Activated CD4-positive, CD25-positive, alpha-beta regulatory T cell treated with anti-CD3 and anti-CD28 coated beads, Interleukin-2, amount 50 U/mL, for 16 hours (primary cell): ENCODE data around the gene CRHBP.
"Not testable (repeated sequence)": the region's sequence is repeated elsewhere in the genome, so short reads cannot be mapped to it uniquely, and the experiment has no call there.

Source experiments
- DNase-seq: peaks from one replicate; pipeline ENCODE4 v3.0.0-alpha.2; 2020; ENCODE audit warnings: low read depth, low spot score

The CRHBP gene

DNA sequence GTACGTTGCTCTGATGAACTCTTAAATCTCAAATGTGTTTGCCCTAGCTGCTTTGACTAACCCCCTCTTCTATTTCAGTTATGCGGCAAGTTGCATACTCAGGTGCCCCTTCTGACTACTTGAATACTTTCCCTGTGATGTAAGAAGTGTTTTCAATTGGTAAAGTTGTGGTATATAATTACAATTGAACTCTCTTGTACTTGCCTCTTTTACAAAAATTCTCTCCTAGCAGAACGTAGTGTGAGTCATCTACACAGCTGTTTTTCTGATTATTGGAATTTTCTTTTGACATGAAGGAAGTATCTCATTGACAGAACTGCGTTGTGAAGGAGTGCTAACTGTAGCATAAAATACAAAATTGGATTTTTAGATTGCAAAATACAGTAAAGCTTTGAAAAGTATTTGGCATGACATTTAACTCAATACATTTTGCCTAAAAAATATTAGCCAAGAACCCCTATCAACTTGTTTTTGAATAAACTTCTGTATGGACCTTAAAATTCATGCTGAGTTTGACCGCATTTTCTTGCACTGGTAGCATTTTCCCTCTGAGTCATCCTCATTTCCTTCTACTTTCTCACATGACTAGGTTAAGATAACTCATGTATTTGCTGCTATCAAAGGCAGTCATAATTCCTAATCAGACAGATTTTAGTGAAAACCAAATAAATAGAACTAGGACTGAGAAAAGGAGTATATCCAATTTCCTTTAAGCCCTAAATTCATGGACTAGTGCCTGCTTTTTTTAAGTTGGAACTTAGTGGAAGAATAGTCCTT is 6.3 kb downstream of the CRHBP start:
- DNase-seq, result no peak

DNA sequence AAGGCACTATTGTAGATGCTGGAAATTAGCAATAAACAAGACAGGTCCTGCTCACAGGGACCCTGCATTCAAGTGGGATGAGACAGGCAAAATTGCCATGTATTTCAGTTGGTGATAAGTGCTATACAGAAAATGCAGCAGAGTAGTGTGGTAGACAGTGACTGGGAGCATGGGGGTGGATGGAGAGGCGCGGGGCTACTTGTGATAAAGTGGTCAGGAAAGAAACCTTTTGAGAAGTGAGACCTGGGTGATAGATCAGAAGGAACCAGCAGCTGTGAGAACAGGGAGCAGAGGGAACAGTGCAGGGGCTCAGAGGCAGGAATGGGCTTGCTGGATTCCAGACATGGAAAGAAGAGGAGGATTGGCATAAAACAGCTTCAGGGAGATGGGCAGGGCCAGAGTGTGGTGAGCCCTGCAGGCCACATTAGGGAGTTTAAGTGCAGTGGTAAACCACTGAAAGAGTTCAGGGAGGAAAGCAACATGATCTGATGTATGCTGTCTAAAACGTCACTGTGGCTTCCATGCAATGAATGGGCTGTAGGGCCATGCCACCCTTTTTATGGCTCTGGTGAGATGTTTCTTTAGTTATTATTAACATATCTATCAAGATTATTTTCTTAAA is 7.3 kb downstream of the CRHBP start:
- DNase-seq, result no peak

DNA sequence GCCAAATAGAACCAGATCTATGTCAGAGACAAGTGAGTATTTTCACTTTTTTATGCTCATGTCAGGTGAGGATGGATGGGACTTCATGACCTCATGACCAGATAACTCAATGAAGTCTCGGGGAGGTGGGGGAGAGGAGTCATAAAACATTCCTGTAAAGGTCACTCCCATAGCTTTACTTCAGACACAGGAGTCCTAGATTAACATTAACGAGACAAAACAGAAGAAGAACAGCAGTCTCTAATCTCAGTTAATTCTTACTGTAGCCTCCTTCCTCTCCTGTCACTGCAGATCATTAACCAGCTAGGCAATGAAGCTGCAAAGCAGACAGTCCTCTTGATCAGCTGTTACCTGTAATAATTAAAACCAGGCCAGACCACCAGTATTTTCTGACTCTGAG is 11.2 kb downstream of the CRHBP start:
- no peak for DNase-seq

DNA sequence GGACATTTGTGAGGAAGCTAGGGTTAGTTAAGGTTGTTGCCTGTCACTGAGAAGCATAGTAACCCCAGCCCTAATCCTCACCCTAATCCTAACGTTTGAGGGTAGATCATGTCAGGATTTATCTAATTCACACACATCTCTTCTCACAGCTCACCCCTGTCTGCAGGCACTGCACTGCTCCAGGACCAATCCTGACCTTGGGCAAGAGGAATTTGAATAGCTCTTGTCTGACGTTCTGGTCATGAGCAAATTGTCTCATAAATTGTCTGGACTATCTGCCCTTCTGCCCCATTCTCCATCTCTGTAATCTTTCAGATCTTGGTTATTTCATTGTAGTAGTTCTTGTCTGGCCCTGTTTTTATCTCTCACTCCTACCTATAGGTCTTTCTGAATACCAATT is 18.7 kb downstream of the CRHBP start:
- no peak for DNase-seq

DNA sequence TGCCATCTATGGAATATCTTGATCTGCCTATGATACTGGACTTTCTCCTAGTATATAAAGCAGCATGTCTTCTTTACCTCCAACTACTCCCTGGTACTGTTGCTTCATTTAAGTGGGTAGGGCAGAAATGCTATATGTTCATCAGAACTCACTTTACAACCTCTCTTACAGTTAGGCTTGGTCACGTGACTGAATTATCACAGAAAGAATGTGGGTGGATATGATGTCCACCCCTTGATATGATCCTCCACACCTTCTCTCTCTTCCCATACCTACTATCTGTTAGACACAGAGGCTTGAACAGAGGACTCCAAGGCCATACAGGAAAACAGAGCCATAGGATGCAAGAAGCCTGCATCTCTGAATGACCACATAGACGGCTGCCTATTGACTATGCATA is 19.8 kb downstream of the CRHBP start:
- DNase-seq, result no peak

DNA sequence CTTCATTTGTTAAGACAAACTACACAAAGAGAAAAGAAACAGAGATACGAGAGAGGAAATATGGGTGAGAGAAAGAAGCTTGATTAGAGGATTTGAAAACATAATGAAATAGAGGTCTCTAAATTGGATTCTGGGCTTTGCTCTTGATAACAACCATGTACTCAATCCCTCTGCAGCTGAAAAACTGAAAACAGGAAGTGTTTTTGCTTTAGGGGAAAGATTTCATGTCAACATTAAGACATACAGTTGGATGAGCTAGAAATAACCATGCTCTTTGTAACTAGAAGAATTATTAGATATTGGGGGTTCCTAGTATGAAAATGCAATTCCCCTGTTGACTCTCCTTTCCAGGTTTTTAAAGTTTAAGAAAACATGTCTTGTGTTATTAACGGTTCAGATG is 21.9 kb downstream of the CRHBP start:
- no peak for DNase-seq

DNA sequence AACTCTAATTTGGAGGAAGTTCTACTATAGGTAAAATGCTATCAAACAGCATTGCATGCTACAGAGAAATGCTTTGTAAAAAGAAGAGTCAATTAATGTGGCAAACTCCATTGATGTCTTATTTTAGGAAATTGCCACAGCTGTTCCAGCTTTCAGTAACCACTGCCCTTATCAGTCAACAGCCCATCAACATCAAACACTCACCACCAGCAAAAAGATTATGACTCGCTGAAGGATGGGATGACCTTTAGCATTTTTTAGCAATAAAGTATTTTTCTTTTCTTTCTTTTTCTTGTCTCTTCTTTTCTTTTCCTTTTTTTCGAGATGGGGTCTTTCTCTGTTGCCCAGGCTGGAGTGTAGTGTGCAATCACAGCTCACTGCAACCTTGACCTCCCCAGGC is 26.0 kb downstream of the CRHBP start:
- DNase-seq, result no peak

DNA sequence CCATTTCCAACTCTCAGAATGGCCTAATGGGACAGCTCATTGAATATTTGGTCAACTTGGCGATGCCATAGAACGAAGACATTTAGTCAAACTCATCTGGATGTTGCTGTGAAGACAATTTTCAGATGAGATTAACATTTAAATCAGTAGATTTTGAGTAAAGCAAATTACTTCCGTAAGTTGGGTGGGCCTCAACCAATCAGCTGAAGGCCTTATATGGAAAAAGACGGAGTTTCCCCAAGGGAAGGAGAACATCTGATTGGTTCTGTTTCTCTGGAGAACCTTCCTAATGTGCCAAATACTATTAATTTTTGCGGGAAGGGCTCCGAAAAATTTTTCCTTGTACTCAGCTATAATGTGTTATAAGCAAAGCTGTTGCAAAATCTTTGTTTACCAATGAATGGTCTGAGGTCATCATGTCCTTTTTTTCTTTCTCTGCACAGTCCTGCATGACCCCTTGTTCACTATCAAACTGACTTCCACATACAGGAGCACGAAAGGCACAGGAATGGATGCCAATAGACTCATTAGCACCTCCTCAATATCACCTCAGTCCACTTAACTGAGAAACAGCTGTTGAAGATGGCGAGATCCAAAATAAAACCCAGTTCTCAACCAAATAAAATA is 27.8 kb downstream of the CRHBP start:
- DNase-seq, result no peak

DNA sequence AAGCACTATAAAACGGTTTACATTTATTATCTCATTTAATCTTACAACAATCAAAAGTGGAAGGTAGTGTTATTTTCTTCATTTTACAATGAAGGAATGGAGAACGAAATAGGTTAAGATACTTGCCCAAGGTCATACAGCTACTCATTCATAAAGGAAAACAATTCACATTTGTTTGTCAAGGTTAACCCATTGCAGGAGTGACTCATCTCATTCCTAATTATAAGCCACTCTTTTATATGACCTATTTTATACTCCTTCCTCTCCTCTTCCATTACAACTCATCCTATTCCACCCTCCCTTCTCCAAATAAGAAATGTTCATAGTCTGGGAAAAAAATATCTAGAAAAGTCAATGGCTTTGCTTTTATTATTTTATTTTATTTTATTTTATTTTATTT is 29.6 kb downstream of the CRHBP start:
- DNase-seq, result no peak

DNA sequence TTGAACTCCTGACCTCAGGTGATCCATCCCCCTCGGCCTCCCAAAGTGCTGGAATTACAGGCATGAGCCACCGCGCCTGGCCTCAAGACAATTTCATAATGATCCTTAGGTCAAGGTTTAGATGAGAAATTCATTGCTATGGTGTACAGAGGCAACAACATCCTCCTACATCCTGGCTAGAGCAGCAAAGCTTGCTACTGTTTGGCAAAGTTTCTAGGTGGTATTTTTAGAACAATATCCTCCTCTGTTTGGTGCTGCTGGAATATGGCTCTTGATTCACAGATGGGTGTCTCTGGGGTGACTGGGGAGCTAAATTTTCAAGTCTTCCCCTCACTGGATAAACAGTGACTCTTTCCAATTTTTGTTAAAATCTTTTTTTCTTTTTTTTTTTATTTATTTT is 30.6 kb downstream of the CRHBP start:
- no peak for DNase-seq

DNA sequence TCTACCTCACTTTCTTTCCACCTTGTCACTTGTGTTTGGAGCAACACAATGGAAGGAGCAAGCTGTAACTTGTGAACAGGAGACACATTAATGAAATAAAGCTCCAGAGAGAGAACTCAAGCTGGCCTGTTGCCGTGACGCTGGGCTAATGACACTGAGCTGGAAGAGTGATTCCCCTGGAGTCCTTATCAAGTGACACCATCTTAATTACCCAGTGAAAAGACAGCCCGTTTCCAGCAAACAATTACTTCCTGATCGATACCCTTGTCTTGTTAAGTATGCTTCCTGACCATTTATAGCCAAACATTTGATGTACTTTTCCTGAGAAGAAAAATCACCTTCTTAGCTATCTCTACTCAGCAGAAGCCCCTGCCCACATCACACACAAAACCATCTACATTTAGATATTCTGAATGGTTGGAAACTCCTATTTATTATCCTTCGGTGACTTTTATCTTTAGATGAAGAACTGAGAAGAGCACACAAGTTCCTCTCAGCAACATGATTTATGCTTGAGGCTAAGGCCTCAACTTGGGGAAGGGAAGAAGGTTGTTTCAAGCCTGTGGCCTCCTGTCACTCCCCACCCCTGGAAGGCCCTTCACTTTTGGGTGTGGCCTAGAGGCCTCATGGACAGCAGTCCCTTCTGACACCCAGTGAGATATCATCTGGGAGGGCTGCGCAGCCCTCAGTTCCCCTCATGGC is 34.1 kb downstream of the CRHBP start:
- no peak for DNase-seq

DNA sequence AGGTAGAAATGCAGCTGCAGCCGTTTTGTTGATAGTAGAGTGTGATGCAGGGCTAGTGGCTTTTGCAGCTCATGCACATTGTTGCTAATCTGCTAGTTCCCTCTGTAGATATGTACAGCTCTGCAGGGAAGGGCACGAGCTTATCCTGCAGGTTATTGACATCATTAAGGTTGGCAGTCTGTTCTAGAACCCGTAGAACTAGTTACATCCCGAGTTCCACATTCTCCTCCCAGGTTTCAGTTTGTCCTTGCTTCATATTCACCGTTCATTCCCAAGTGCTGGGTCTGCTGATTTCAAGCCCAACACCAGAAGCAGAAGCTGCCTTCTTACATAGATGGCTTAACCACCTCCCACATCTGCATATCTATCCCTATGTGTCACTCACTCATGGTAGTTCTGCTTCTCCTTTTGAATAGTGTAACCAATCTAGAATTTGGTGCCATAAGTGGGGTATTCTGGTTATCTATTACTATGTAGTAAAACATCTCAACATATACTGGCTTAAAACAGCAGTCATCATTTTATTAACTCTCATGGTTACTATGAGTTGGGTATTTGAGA is 38.1 kb downstream of the CRHBP start:
- no peak for DNase-seq

DNA sequence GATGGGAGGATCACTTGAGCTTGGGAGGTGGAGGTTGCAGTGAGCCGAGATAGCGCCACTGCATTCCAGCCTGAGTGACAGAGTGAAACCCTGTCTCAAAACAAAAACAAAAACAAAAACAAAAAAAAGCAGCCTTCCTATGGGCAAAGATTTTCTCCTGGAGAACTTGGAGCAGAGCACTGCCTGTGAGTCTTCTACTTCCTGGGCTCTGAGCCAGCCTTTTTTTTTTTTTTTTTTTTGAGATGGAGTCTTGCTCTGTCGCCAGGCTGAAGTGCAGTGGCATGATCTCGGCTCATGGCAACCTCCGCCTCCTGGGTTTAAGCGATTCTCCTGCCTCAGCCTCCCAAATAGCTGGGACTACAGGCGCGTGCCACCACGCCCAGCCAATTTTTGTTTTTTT is 40.6 kb downstream of the CRHBP start:
- not testable (repeated sequence) for DNase-seq

DNA sequence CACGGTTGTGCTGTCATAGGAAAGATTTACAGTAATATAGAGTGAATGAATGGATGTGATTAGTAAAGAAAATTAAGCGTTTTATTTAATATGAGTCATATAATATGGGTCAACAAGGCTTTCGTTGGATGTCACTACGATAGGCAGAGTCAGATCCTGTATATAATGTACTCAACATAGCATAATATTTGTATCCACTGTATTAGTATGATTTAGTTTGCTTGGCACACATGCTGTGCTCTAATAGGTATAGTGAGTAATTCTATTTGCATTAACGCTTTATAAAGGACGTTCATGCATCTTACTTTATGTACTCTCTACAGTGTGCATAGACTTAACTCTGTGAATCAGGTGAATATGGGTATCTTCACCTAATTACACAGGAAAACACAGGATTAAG is 41.5 kb downstream of the CRHBP start:
- DNase-seq, result no peak

DNA sequence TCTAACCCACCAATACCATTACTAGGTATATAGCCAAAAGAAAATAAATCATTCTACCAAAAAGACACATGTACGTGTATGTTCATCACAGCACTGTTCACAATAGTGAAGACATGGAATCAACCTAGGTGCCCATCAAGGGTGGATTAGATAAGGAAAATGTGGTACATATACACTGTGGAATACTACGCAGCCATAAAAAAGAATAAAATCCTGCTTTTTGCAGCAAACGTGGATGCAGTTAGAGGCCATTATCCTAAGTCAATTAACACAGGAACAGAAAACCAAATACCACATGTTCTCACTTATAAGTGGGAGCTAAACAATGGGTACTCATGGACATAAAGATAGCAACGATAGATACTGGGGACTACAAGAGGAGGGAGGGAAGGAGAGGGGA is 45.4 kb downstream of the CRHBP start:
- DNase-seq, result not testable (repeated sequence)

DNA sequence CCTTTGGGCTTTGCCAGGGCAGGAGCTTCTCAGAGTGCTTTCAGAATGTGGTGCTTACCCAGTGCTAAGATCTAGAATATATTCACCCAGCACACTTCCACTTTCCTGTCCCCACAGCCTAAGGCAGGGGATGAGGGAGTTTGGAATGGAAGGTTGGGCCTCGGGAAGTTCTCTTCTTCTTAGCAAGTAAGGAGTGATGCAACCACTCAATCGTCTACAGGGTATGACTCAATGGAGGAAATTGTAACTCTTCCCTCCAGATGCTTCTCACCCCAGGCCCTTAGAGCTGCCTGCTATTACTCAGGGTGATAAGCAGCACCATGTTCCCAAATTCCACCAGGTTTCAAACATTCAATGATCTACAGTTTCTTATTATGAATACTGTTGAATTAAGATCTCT is 46.6 kb downstream of the CRHBP start:
- DNase-seq, result no peak

DNA sequence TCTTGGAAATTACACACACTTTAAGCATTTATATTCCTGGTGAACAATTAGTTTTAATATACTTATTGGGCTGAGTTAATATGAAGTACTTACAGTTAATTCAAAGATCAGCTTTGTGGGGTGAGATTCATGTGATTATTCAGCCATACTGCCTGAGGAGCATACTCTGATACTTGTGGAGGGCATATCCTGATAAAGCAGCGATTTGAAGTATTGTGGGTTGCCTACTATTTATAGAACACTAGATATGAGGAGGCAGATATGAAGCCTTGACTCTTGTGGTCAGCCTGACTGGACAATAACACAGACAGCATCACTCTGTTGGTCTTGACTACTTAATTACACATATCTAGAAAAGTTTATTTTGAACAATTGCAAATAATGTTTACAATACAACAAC is 50.4 kb downstream of the CRHBP start:
- DNase-seq, result no peak

DNA sequence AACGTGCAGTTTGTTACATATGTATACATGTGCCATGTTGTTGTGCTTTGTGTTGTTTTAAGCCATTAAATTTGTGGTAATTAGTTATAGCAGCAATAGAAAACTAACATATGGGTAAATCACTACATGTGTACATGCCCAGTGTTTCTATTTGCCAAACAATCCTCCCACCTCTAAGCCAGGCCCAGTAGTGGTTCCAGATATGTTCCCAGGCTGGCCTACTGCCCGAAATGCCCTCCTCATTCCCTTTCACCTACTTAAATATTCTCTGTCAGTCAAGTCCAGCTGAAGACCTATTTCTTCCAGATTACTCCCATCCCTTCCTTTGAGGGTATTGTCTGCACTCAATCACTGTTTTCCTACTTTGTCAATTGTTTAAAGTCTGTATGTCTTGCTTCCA is 53.3 kb downstream of the CRHBP start:
- no peak for DNase-seq

DNA sequence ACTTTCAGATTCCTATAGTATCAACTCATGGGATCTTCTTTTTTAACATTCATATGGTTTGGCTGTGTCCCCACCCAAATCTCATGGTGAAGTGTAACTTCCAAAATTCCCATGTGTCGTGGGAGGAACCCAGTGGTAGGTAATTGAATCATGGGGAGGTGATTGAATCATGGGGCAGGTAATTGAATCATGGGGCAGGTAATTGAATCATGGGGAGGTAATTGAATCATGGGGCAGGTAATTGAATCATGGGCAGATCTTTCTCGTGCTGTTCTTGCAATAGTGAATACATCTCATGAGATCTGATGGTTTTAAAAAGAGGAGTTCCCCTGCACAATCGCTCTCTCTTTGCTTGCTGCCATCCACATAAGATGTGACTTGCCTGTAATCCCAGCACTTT is 55.6 kb downstream of the CRHBP start:
- no peak for DNase-seq

DNA sequence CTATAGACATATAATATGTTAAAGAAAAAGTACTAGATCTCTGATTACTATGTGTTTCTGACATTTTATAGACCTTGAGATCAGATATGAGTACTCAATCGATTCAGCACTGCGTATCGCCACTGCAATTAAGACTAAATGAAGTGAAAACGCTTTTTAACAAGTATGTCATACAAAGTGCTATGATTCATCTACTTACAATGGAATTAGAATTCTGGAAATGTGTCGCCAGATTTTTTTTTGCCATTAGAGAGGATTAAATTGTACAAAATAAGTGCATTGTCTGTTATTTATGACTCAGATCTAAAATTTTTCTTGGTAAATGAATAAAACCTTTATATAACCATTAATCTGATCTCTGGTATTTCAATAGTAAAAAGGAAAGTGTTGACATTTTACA is 57.4 kb downstream of the CRHBP start:
- no peak for DNase-seq

DNA sequence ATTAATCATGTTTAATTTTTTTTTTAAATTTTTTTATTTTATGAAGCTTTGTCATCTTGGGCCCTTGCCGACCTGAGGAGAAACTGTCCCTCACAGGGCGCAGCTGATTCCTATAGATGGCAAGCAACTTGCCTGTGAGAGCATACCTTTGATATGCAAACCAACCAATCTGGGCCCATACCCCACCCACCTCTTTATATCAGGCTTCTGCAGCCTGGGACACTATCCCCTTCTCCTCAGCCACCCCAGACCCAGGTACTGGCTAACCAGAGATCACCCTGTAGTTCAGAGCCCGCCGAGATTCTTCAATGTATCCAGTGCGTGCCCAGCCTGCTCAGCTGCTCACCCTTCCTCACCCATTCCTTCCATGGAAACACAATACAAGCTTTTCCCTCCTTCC is 58.7 kb downstream of the CRHBP start:
- no peak for DNase-seq

DNA sequence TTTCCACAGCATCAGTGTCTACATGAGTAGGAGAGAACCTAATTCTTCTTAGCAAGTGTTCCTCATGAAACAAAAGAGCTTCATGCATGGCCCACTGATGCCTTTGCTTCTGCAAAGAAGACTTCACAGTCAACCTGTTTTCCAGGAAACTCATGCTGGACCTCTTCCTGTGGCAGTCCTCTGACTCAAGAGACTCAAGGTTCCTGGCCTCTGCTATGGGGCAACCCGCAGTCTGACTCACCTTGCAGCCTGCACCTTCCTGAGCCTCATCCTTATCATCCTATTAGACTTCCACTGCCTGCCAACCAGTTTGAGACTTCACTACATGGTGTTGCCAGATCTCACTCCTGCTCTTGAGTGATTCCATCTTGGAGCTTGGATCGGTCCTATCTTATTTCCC is 59.8 kb downstream of the CRHBP start:
- DNase-seq, result no peak
